Measurements from ENCODE around the gene C1QTNF5. TPM values are rescaled to one million over a fixed set of nuclear protein-coding genes. Genes with fewer than 3 reads are reported as not detected.

The C1QTNF5 gene
- total RNA-seq, 1 experiment from 2014 or later = not detected

DNA sequence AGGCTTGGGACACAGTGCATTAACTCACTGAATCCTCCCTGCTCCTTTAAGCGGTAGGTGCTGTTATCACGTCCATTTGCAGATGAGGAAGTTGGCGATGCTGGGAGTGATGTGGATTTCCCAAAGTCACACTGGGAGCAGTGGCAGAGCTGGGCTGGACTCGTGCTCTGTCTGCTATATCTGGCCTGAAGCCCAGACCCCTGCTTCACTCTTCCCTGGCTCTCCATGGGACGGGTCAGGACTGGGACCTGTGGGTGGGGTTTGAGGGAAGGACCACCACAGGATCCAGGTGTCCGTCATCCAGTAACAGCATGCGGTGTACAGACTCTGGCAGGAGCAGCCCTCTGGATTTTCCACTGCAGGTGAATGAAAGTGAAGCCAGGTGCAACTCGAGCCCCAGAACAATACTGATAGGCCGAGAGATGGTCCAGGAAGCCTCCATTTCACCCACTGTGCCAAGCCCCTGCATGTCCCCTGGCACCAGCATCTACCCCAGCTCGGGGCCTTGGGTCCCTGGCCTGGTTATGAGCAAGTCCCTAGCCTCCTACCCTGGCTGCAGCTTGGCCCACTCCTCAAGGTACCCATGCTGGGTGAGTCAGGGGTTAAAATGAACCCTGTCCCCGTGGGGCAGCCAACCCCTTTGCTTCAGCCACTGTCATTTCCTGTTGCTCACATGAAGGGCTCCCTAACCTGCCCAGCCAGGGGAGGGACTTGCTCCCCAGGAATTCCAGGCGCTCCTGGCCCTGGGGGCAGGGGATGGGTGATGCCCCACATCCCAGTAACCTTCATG is 36.6 kb upstream of the C1QTNF5 start:
- Histone ChIP-seq H3K4me3 (replicated peaks in 1 of 2; ENCODE audit: low read depth in 1 of 2, low read length in 2 of 2) (no peak overlapping the region), H3K27ac (ENCODE audit: low read depth, low read length) (no peak overlapping the region), H3K4me1 (ENCODE audit: control insufficient read depth in 1 of 2, insufficient read depth in 2 of 2, low read length in 2 of 2) (peaks cover 6 to 35% of the 10 kb centered on the region in 2 experiments; a peak in 3 of 4 replicates), H2AFZ (ENCODE audit: low read depth, low read length, poor library complexity, severe bottlenecking) (no peak overlapping the region), H3K9me2 (ENCODE audit: insufficient read depth) (no peaks in the 10 kb centered on the region), H3K79me2 (ENCODE audit: insufficient read depth, low read length) (no peaks in the 10 kb centered on the region), H3K9ac (ENCODE audit: low read length) (no peak overlapping the region), H4K20me1 (ENCODE audit: insufficient read depth) (no peaks in the 10 kb centered on the region), H3K4me2 (ENCODE audit: low read length) (0 out of 2 replicates have a peak overlapping the region, but pooled peaks have one; percentile 8), H3K36me3 (ENCODE audit: control insufficient read depth in 1 of 2, insufficient read depth in 2 of 2, low read length in 2 of 2) (no peaks in the 10 kb centered on the region), H3K9me3 (ENCODE audit: control insufficient read depth in 1 of 2, insufficient read depth in 1 of 2, low read depth in 1 of 2, low read length in 2 of 2) (no peaks in the 10 kb centered on the region), H3K27me3 (ENCODE audit: insufficient read depth, low read length) (no peaks in the 10 kb centered on the region)
- ChIA-PET CTCF (interaction anchor here (0.6 to 7.5 kb wide), 6 partner anchors 21 to 765 kb away, joined by 3 to 54 read pairs (median 3); no protein-coding TSS in a partner anchor), POLR2A (no interaction called here), RAD21 (ENCODE audit: low non-redundant PET in 1 of 2, low total read pairs in 2 of 2, uncharacterized antibody in 2 of 2, unreplicated experiment in 2 of 2) (no interaction called here)
- DNase-seq (ENCODE audit: low read depth, low spot score) (no peak), ATAC-seq (no peak)
- intact Hi-C loops (cut with micrococcal nuclease) = no loop called here
- TF ChIP-seq POLR2AphosphoS5 (IDR thresholded peaks at IDR 0.05; ENCODE audit: low read depth, low read length) = no peak
- TF ChIP-seq, protein P1, sequence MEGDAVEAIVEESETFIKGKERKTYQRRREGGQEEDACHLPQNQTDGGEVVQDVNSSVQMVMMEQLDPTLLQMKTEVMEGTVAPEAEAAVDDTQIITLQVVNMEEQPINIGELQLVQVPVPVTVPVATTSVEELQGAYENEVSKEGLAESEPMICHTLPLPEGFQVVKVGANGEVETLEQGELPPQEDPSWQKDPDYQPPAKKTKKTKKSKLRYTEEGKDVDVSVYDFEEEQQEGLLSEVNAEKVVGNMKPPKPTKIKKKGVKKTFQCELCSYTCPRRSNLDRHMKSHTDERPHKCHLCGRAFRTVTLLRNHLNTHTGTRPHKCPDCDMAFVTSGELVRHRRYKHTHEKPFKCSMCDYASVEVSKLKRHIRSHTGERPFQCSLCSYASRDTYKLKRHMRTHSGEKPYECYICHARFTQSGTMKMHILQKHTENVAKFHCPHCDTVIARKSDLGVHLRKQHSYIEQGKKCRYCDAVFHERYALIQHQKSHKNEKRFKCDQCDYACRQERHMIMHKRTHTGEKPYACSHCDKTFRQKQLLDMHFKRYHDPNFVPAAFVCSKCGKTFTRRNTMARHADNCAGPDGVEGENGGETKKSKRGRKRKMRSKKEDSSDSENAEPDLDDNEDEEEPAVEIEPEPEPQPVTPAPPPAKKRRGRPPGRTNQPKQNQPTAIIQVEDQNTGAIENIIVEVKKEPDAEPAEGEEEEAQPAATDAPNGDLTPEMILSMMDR (IDR thresholded peaks at IDR 0.05 in 2 of 3, conservative IDR thresholded peaks at IDR 0.05 in 1 of 3; ENCODE audit: borderline replicate concordance in 1 of 3, insufficient read depth in 1 of 3, low read depth in 2 of 3, low read length in 2 of 3) = no peak
- TF ChIP-seq, protein P2, sequence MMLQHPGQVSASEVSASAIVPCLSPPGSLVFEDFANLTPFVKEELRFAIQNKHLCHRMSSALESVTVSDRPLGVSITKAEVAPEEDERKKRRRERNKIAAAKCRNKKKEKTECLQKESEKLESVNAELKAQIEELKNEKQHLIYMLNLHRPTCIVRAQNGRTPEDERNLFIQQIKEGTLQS (IDR thresholded peaks at IDR 0.05) = no peak
- no peak for TF ChIP-seq ELF1 (IDR thresholded peaks at IDR 0.05; ENCODE audit: borderline replicate concordance, low read depth)
- TF ChIP-seq CEBPB (IDR thresholded peaks at IDR 0.05; ENCODE audit: low read depth) = no peak
- TF ChIP-seq SRF (IDR thresholded peaks at IDR 0.05; ENCODE audit: low read depth) = no peak
- no peak for TF ChIP-seq YY1 (IDR thresholded peaks at IDR 0.05; ENCODE audit: extremely low read depth, insufficient replicate concordance, low read depth, low read length)
- no peak for TF ChIP-seq SIN3A (IDR thresholded peaks at IDR 0.05; ENCODE audit: low read depth)
- BruUV-seq (replicated peaks) = no TSS peak
